GM12878 (cell line): ENCODE results near the gene UBL4A. TPM values are rescaled to one million over a fixed set of nuclear protein-coding genes. Genes with fewer than 3 reads are reported as not detected.

ENCODE experiments used
- ATAC-seq: fragments of 200-7000 bp; cut with Tn5 transposase; 3 replicates; pipeline ENCODE4 v1.9.1; 2020; ENCODE audit warnings: mild to moderate bottlenecking, moderate library complexity
- BruUV-seq: library from RNA; stranded (reverse); fragments of 400-500 nt; replicated peaks from 2 replicates; lab custom pipeline; 2021; lab: Mats Ljungman, UMichigan
- CTCF ChIA-PET: fragments of 300-600 bp; sonication (Branson Sonifier 250); formaldehyde crosslinking; extraction: SDS; loops from one replicate; lab custom pipeline; 2021; ENCODE audit warnings: inconsistent platforms; lab: Yijun Ruan, JAX
- POLR2A ChIA-PET: fragments of 350-600 bp; formaldehyde crosslinking; extraction: SDS; loops from one replicate; lab custom pipeline; 2021; ENCODE audit warnings: inconsistent platforms; lab: Charles Lee
- RAD21 ChIA-PET: fragments of 300-600 bp; sonication (Branson Sonifier 250); formaldehyde crosslinking; loops from one replicate; lab custom pipeline; 2023; ENCODE audit warnings: antibody characterized with exemption; ENCODE audit not compliant: unreplicated experiment; lab: Charles Lee
- SMC1A ChIA-PET: fragments of 300-600 bp; sonication (Branson Sonifier 250); formaldehyde crosslinking; loops from one replicate; lab custom pipeline; 2023; ENCODE audit not compliant: unreplicated experiment, uncharacterized antibody; lab: Charles Lee
- DNase-seq: peaks from one replicate; pipeline ENCODE4 v3.0.0-alpha.2; 2011; ENCODE audit warnings: low read depth, low spot score
- FAIRE-seq: peaks from 3 replicates; lab custom pipeline; 2011; peaks lifted over from hg19 to GRCh38; lab: Jason Lieb, UNC
- H2AFZ ChIP-seq: 2 replicates; pipeline ENCODE4 v1.6.0; 2011; ENCODE audit warnings: low read depth, low read length, control low read depth; ENCODE audit not compliant: control insufficient read depth
- H3K27ac ChIP-seq: 2 replicates; pipeline ENCODE4 v1.5.1; 2011; ENCODE audit warnings: control low read depth; ENCODE audit not compliant: control insufficient read depth, insufficient read depth
- H3K27me3 ChIP-seq, 2 experiments: replicated peaks in 1 of 2; 2 replicates each; pipeline versions ENCODE4 v1.6.0 to v1.6.1; 2011; ENCODE audit warnings: low read length in 1 of 2; ENCODE audit not compliant: control insufficient read depth in 2 of 2, insufficient read depth in 2 of 2
- H3K36me3 ChIP-seq, 2 experiments: 2 replicates each; pipeline ENCODE4 v1.5.1; 2011; ENCODE audit warnings: low read length in 1 of 2; ENCODE audit not compliant: control insufficient read depth in 2 of 2, insufficient read depth in 2 of 2
- H3K4me1 ChIP-seq: 2 replicates; pipeline ENCODE4 v1.6.1; 2011; ENCODE audit warnings: mild to moderate bottlenecking, low read length, moderate library complexity, mixed read lengths; ENCODE audit not compliant: control insufficient read depth, insufficient read depth
- H3K4me2 ChIP-seq: 2 replicates; pipeline ENCODE4 v1.6.0; 2011; ENCODE audit warnings: control low read depth; ENCODE audit not compliant: control insufficient read depth, insufficient read depth
- H3K4me3 ChIP-seq: fragments of 200-600 bp; sonication (generic); 2 replicates; pipeline ENCODE4 v1.5.1; 2016
- H3K79me2 ChIP-seq: 2 replicates; pipeline ENCODE4 v1.6.0; 2011; ENCODE audit warnings: low read length; ENCODE audit not compliant: control insufficient read depth, insufficient read depth
- H3K9ac ChIP-seq: 2 replicates; pipeline ENCODE4 v1.8.0; 2011; ENCODE audit warnings: low read length, control low read depth, mixed read lengths; ENCODE audit not compliant: control insufficient read depth, insufficient read depth
- H3K9me3 ChIP-seq: replicated peaks from 3 replicates; pipeline ENCODE4 v1.5.1; 2011; ENCODE audit warnings: mild to moderate bottlenecking, low read length; ENCODE audit not compliant: control insufficient read depth, insufficient read depth
- H4K20me1 ChIP-seq: 2 replicates; pipeline ENCODE4 v1.6.0; 2011; ENCODE audit not compliant: control insufficient read depth, insufficient read depth
- E4F1 ChIP-seq: fragments of 450-650 bp; IDR thresholded peaks from 2 replicates; pipeline ENCODE4 v1.6.1; 2018; ENCODE audit warnings: borderline replicate concordance, mild to moderate bottlenecking; ENCODE audit not compliant: partially characterized antibody
- EED ChIP-seq: sonication (generic); IDR thresholded peaks from 2 replicates; pipeline ENCODE4 v1.6.1; 2016; ENCODE audit warnings: antibody characterized with exemption, low read depth
- NR2C1 ChIP-seq: fragments of 450-650 bp; IDR thresholded peaks from 2 replicates; pipeline ENCODE4 v1.6.1; 2017; ENCODE audit warnings: antibody characterized with exemption, mild to moderate bottlenecking, moderate library complexity
- NR2C2 ChIP-seq: IDR thresholded peaks from 2 replicates; pipeline ENCODE4 v1.6.1; 2011; ENCODE audit warnings: borderline replicate concordance, low read depth; ENCODE audit not compliant: control insufficient read depth, insufficient read length
- RFX5 ChIP-seq: IDR thresholded peaks from 2 replicates; pipeline ENCODE4 v1.6.1; 2011; ENCODE audit warnings: low read depth, low read length, improper control_type of control experiment
- SMAD1 ChIP-seq: fragments of 450-650 bp; IDR thresholded peaks from 2 replicates; pipeline ENCODE4 v1.6.1; 2018; ENCODE audit warnings: mild to moderate bottlenecking, low read depth; ENCODE audit not compliant: partially characterized antibody
- SPI1 ChIP-seq: IDR thresholded peaks from 2 replicates; pipeline ENCODE4 v1.6.1; 2011; ENCODE audit warnings: low read depth, mild to moderate bottlenecking, low read length, moderate library complexity, borderline replicate concordance; ENCODE audit not compliant: insufficient read depth
- TCF12 ChIP-seq: IDR thresholded peaks from 2 replicates; pipeline ENCODE4 v1.6.1; 2011; ENCODE audit warnings: low read depth, mild to moderate bottlenecking, low read length
- YY1 ChIP-seq: IDR thresholded peaks from 2 replicates; pipeline ENCODE4 v1.6.1; 2011; ENCODE audit warnings: low read depth, mild to moderate bottlenecking, low read length
- ZSCAN29 ChIP-seq: fragments of 450-650 bp; IDR thresholded peaks from 2 replicates; pipeline ENCODE4 v1.6.1; 2017; ENCODE audit warnings: mild to moderate bottlenecking, moderate library complexity
- ZZZ3 ChIP-seq: IDR thresholded peaks from 2 replicates; pipeline ENCODE4 v1.6.1; 2011; ENCODE audit warnings: low read depth; ENCODE audit not compliant: control insufficient read depth, insufficient read length
- WGBS: methylation state at CpG from one replicate; pipeline ENCODE4 v1.1.6; 2016; ENCODE audit warnings: low lambda C conversion rate; ENCODE audit not compliant: insufficient replicate concordance, insufficient coverage; ENCODE audit errors: missing lambda C conversion rate; 5-methylcytosine and 5-hydroxymethylcytosine counted together
- in situ Hi-C: fragments of 300-500 bp; cut with MboI; formaldehyde crosslinking; loops from 9 replicates; pipeline ENCODE4 v1.14.3; 2018; ENCODE audit warnings: mixed read lengths
- intact Hi-C: fragments of 100-400 bp; cut with micrococcal nuclease; formaldehyde crosslinking; loops from one replicate; pipeline ENCODE4 v1.14.2; 2022; ENCODE audit not compliant: unreplicated experiment
- polyA plus RNA-seq, 11 experiments: library from polyadenylated mRNA; depleted of rRNA in 4 of 11; unstranded in 6 of 11; stranded (reverse) in 5 of 11; fragments of >200 nt; fragmentation: Nextera tagmentation in 4 of 11; fragmentation: Illumina TruSeq in 1 of 11; extraction: Ambion mirVana in 4 of 11; extraction: Trizol in 1 of 11; gene quantifications; 1 replicate in 1 of 11; 2 replicates in 10 of 11; pipeline versions ENCODE4 v1.2.1 to v1.2.3, GENCODE V29; 2011 to 2016; ENCODE audit warnings: inconsistent platforms in 2 of 11, missing spikeins in 2 of 11, low read depth in 1 of 11
- total RNA-seq, 4 experiments: library from RNA; depleted of rRNA in 3 of 4; stranded (reverse); fragments of >200 nt in 3 of 4; fragmentation: Illumina TruSeq in 1 of 4; extraction: Trizol in 1 of 4; gene quantifications; 2 replicates each; pipeline versions ENCODE4 v1.2.1 to v1.2.3, GENCODE V29; 2013 to 2021
- TF ChIP-seq, protein P1 (sequence below): IDR thresholded peaks from 2 replicates; pipeline ENCODE4 v1.6.1; 2012; ENCODE audit warnings: mild to moderate bottlenecking, low read depth, low read length
- TF ChIP-seq, protein P2 (sequence below): fragments of 450-650 bp; formaldehyde crosslinking; IDR thresholded peaks from 2 replicates; pipeline ENCODE4 v1.4.0; 2020; ENCODE audit warnings: mild to moderate bottlenecking, moderate library complexity

Gene UBL4A
- total and polyA plus RNA-seq, 10 of the 15 experiments (the other 5 are each of a cell fraction or from before 2014, with no cell fraction given): 4.2 to 49.9 (median 34.0) TPM

DNA sequence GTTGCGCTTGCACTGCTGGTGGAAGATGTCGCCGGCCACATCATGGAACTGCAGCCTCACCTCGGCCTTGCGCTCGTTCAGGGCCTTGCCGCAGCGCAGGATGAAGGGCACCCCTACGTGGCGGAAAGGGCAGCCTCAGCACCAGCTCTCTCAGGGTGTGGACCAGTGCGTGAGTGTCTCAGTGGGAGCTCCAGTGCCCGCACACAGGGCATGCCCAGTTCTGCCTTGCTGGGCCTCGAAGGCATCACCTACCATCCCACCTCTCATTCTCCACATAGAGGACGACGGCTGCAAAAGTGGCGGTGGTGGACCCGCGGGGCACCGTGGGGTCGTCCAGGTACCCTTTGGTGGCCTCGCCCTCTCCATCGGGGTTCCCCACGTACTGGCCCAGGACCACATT lies 46.3 kb upstream of the UBL4A start:
- H2AFZ ChIP-seq: no peak overlapping the region
- H3K9me3 ChIP-seq: no peaks in the 10 kb centered on the region
- ATAC-seq: no peak
- in situ Hi-C loops (loop anchor here (25.0 kb wide), 1 partner anchor 395 kb away; the partner anchor contains the start of gene OPN1LW), intact Hi-C loops (no loop called here)
- no peak overlapping the region for H3K4me2 ChIP-seq
- RAD21 ChIA-PET: interaction anchor here (2.0 kb wide), 1 partner anchor 159 kb away, joined by 11 read pairs; no protein-coding TSS in a partner anchor
- H3K79me2 ChIP-seq: no peaks in the 10 kb centered on the region
- no peak for DNase-seq
- H3K4me1 ChIP-seq: peaks cover 5% of the 10 kb centered on the region
- no peak overlapping the region for H3K9ac ChIP-seq
- BruUV-seq: no TSS peak
- H3K27ac ChIP-seq: no peak overlapping the region
- H3K4me3 ChIP-seq: no peak overlapping the region
- WGBS: 73% methylated on average over 23 of the region's 23 CpGs
- CTCF ChIA-PET: interaction anchor here (2.2 kb wide), 1 partner anchor 159 kb away, joined by 18 read pairs; no protein-coding TSS in a partner anchor
- POLR2A ChIA-PET: interaction anchor here (1.6 kb wide), 1 partner anchor 10 kb away, joined by 5 read pairs; no protein-coding TSS in a partner anchor
- no peaks in the 10 kb centered on the region for H3K27me3 ChIP-seq
- SMC1A ChIA-PET: interaction anchor here (1.2 kb wide), 1 partner anchor 159 kb away, joined by 4 read pairs; the partner anchor contains the start of gene FLNA
- no peaks in the 10 kb centered on the region for H4K20me1 ChIP-seq
- no peak for FAIRE-seq
- H3K36me3 ChIP-seq: peaks cover 4 to 8% of the 10 kb centered on the region in 2 experiments
- no peak for TF ChIP-seq E4F1
- TF ChIP-seq, protein P1, sequence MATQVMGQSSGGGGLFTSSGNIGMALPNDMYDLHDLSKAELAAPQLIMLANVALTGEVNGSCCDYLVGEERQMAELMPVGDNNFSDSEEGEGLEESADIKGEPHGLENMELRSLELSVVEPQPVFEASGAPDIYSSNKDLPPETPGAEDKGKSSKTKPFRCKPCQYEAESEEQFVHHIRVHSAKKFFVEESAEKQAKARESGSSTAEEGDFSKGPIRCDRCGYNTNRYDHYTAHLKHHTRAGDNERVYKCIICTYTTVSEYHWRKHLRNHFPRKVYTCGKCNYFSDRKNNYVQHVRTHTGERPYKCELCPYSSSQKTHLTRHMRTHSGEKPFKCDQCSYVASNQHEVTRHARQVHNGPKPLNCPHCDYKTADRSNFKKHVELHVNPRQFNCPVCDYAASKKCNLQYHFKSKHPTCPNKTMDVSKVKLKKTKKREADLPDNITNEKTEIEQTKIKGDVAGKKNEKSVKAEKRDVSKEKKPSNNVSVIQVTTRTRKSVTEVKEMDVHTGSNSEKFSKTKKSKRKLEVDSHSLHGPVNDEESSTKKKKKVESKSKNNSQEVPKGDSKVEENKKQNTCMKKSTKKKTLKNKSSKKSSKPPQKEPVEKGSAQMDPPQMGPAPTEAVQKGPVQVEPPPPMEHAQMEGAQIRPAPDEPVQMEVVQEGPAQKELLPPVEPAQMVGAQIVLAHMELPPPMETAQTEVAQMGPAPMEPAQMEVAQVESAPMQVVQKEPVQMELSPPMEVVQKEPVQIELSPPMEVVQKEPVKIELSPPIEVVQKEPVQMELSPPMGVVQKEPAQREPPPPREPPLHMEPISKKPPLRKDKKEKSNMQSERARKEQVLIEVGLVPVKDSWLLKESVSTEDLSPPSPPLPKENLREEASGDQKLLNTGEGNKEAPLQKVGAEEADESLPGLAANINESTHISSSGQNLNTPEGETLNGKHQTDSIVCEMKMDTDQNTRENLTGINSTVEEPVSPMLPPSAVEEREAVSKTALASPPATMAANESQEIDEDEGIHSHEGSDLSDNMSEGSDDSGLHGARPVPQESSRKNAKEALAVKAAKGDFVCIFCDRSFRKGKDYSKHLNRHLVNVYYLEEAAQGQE: no peak
- no peak for TF ChIP-seq TCF12
- TF ChIP-seq SPI1: no peak
- no peak for TF ChIP-seq RFX5
- no peak for TF ChIP-seq EED
- TF ChIP-seq ZSCAN29: no peak
- no peak for TF ChIP-seq NR2C1
- no peak for TF ChIP-seq YY1
- TF ChIP-seq, protein P2, sequence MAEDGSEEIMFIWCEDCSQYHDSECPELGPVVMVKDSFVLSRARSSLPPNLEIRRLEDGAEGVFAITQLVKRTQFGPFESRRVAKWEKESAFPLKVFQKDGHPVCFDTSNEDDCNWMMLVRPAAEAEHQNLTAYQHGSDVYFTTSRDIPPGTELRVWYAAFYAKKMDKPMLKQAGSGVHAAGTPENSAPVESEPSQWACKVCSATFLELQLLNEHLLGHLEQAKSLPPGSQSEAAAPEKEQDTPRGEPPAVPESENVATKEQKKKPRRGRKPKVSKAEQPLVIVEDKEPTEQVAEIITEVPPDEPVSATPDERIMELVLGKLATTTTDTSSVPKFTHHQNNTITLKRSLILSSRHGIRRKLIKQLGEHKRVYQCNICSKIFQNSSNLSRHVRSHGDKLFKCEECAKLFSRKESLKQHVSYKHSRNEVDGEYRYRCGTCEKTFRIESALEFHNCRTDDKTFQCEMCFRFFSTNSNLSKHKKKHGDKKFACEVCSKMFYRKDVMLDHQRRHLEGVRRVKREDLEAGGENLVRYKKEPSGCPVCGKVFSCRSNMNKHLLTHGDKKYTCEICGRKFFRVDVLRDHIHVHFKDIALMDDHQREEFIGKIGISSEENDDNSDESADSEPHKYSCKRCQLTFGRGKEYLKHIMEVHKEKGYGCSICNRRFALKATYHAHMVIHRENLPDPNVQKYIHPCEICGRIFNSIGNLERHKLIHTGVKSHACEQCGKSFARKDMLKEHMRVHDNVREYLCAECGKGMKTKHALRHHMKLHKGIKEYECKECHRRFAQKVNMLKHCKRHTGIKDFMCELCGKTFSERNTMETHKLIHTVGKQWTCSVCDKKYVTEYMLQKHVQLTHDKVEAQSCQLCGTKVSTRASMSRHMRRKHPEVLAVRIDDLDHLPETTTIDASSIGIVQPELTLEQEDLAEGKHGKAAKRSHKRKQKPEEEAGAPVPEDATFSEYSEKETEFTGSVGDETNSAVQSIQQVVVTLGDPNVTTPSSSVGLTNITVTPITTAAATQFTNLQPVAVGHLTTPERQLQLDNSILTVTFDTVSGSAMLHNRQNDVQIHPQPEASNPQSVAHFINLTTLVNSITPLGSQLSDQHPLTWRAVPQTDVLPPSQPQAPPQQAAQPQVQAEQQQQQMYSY (CRISPR knock-in tag): no peak
- TF ChIP-seq ZZZ3: no peak
- TF ChIP-seq SMAD1: no peak
- TF ChIP-seq NR2C2: no peak
